NOMO-1 (cell line): ENCODE measurements around the gene NOTCH1.
A peak's percentile ranks its signal among the peaks of the same experiment; 100 is the strongest.

Source experiments
- DNase-seq, 2 experiments: peaks; one replicate each; lab custom pipeline; 2025; ENCODE audit not compliant: unreplicated experiment in 2 of 2; lab: John Stamatoyannopoulos, UW

NOTCH1 gene

DNA sequence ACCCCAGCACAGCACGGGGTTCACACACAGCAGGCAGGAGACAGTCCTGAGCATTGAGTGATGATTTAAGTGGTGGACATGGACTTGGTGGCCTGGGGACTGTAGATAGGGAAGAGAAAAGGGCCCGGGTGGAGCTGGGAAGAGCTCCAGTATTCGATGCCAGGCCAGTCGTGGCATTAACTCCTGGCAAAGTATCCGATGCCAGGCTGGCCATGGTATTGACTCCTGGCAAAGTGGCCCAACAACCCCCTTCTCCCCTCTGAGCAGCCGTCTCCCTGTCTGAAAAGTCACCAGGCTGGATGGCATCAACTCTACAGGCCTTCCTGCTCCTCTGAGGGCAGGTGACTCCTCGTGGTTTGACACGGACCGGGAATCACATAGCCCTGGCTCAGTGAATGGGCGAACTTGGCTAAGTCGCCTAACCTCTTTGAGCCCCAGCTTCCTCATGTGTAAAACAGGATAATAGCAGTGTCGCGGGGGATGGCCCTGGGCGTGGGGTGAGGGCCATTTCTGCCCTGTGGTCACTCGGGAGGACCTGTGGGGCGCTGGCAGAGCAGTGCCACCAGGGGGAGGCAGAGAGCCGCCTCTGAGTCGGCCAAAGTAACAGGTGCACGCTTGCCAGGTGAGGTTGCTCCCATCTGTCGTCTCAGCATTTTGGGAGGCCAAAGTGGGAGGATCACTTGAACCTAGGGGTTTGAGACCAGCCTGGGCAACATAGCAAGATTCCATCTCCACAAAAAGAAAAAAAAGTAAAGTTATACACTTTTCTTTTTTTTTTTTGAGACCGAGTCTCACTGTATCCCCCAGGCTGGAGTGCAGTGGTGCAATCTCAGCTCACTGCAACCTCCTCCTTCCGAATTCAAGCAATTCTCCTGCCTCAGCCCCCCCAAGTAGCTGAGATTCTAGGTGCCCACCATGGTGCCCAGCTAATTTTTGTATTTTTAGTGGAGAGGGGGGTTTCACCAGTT, 57.3 kb downstream of the NOTCH1 start:
- peak; percentile 37 to 45 for DNase-seq

DNA sequence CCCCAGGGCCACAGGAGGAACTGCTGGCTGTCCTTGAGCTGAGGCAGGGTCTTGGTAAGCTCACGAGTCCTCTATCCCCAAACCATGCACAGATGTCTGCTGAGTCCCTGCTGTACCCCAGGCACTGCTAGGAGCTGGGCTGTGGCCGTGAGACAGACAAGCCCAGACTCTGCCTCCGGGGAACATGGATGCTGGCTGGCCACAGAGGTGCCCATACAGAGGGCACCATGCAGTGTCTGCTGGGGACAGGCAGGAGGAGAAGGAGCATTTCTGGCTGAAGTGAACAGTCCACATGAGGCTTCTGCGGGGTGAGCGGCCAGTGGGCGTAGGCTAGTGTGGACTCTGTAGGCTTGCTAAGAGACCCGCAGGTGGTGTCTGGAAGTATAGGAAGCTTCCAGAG, 58.2 kb downstream of the NOTCH1 start:
- DNase-seq: no peak

DNA sequence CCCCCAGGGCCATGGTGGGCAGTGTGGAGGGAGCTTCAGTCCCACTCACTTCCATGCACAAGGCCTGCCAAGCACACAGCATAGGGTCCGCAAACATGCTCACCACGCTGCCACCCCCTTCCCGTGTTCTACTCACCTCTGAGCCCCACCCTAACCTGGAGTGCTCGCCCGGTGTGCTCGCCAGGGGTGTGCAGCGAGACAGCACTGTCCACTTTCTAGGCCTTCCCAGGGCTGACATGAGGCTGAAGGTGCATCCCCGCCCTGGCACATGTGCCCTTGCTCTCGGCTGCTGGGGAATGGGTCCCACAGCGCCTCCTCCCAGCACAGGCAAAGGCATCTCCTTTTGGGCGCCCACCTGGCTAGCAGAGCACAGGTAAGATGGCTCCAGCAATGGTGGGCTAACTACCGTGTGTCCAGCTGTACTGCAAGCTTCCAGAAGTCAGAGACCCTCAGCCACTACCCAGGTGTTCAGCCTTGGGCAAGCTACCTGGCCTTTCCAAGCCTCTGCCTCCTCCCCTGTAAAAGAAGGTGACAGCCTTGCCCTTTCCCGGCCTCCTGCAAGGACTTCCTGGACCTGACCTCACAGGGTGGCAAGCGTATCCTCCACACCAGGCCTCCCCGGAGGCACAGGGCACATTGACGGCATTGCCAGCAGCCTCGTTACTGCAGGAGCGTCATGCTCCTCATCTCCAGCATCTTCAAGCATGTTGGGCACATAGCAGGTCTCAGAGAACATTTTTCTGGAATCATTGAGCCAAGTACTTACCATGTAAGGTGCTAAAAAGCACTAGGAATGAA, 58.8 kb downstream of the NOTCH1 start:
- DNase-seq: no peak

DNA sequence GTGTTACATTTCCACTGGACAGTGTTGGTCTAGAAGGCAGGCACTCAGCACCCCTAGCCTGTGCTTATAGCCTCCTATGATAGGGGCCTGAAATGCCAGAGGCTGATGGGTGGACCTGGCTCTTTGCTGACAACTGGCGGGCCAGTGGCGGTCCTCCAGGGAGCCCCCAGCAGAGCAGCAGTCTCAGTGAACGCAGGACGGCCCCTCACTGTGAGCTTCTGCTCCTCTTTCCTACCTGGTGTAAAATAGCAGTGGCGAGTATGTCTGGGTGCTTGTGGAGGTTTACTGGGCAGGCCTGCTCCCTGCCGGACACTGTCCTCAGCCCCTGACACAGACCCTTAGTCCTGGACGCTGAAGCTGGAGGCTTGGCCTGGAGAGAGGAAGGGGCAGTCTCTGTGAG, 59.7 kb downstream of the NOTCH1 start:
- no peak for DNase-seq

DNA sequence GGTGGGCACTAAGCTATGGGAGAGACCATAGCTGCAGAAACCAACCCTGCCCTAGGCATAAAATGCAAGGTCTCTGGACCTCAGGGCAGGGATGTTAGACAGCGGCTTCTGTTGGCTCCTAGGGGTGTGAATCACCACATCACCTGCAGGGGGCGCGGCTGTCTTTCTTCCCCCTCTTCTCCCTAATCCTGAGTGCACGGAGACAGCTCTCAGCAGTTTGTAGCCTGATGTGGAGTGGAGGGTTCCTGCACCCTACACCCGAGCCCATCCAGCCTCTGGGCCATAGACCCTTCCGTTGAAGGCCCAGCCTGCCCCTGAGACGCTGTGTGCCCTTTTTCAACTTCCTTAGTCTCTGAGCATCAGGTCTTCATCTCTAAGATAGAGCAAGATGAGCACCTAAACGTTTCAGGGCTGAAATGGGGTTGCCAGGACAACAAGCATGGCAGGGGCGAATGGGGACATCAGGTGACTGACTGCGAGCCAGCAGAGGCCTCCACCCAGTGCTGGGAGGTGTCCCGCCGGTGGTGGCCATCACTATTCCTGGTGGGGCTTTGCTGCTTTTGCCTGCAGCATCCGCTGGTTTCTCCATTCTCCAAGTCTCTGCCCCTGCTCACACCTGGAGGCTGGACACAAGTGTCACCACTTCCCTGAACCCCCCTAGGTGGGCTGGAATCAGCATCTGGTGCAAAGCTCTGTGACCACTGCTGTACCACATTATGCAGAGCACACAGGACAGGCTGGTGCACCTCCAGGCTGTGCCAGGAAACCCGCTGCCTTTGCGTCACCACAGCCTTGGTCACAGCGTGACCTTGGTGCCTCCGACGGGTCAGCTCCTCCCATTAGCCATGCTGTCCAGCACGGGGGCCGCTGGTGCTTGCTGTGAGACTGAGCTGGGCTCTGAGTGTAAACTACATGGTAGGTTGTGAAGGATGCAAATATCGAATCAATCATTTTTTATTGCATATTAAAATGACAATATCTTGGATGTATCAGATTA, 60.5 kb downstream of the NOTCH1 start:
- DNase-seq: peak; percentile 59 to 83

DNA sequence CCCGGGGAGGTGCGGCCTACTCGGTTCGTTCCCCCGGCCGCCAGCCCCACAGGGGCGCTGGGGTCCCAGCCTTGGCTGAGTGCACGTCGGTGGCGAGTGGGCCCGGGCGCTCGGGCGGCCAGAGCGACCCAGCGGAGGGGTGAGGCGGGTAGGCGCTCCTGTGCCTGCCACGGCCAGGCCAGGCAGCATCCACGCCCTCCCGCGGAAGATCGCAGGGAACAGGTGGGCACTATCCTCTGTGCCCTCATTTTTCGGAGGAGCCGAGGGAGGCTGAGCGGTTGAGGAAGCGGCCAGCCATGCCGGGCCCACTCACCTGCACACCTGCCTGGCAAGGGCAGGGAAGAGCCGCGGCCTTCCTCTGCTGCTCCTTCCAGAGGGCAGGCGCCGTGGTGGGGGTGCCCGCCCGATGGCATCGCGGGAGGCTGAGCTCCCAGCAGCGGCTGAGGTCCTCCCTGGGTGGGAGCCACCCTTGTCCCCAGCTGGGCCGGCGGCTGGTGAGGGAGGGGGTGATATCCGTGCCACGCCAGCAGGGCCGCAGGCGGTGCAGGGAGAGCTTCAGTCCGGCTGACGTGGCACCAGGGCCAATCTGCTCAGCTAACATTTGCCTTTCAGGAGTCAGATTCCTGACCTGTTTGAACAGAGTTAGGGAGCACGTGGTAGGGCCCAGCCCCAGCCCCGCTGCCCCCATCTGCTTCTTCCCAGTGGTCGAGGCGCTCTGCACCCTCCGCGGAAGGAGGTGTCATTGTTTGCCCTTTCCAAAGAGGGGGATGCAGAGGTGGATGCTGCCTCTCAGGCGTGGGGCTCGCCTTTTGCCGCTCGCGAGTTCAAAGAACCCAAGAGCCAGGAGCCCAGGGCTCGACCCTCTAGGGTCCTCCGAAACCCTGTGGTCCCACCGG, 61.4 kb downstream of the NOTCH1 start:
- DNase-seq: no peak

DNA sequence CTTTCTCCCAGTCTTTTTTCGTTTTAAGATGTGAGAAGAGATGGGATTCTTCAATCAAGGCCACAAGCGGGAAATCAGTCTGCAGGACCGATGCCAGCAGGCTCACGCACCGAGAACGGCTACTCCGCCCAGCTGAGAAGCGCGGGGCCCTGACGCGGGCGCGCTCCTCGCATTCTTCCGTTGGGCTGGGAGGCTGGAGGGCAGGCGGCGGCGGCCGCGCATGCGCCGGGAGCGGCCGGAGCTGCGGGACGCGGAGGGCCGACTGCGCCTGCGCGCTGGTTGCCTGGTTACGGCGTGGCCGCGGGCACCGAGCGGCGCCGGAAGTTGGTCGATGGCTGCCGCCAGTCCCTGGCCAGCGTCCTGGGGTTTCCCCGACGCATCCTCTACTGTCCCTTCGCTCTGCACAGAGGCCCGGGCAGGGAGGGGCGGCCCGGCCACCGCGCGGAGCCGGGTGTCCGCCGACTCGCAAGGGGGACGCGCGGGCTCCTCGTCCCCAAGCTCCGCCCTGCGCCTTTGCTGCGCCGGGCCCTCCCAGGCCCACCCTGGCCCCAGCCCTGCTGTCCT, 62.2 kb downstream of the NOTCH1 start:
- DNase-seq: peak; percentile 94 to 97

DNA sequence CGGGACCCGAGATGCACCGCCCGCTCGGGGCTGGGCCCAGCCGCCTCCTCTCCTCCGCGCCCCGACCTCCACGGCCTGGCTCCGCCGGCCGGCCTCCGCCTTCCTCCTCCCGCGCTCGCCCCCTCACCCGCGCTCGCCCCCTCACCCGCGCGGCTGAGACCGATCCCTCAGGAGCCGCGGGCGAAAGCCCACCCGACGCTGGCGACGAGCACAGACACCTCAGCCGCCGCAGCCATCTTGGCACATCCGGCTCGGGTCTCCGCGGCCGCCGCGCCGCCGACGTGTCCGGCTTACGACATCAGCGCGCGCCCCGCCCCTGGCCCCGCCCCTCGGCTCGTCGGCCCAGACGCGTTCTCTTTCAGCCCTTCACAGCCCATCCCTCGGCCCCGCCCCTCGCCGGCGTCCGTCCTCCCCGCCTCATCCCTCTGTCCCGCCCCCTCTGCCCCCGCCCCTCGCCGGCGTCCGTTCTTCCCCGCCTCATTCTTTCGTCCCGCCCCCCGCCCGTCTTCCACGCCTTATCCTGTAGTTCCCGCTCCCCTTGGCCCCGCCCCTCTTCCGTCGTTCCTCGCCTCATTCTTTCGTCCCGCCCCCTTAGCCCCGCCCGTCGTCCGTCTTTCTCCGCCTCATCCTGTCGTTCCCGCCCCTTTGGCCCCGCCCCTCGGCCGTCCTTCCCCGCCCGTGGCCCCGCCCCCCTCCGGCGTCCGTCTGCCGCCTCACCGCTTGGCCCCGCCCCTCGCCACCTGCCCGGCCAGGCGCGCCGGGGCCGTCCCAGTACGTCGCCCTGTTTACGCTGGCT, 62.9 kb downstream of the NOTCH1 start, which contains the start of gene SEC16A:
SEC16A (minus strand) TSS at position 248 of the 796 bp plus-strand sequence. CDS start 5,425 bp downstream, outside the sequence.
- DNase-seq: peak; percentile 100

DNA sequence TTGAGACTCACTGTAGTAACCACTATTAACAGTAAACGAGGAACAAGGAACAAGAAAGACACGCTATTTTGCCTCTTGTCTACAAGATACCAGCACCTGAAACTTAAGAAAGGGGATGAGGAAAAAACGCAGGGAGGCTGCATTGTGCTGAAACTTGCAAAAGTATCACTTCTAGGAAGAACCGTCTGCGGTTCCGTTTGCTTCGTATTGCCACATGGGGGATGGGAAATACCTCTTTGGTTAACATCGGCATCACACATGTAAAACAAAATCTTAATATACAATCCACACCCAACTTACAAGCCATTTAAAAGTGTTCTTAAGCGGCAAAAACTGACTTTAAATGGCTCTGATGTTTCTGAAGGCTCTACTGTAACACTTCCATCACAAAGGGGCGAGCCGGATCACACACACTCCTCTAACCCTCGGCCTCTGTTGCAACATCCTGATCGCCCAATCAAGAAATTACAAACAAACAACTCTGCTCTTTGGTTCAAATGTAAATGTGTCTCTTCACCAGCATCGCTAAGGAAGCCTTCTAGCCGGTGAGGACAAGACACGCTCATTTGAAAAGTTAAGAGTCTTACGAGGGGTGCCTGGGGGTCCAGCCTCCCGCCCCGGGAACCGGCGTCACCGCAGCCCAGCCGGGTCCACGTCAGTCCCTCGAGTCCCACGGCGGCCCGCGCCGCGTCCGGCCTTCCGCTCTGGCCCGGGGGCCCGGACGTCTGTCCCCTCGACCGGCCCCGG, 63.6 kb downstream of the NOTCH1 start:
- peak; percentile 64 to 76 for DNase-seq

DNA sequence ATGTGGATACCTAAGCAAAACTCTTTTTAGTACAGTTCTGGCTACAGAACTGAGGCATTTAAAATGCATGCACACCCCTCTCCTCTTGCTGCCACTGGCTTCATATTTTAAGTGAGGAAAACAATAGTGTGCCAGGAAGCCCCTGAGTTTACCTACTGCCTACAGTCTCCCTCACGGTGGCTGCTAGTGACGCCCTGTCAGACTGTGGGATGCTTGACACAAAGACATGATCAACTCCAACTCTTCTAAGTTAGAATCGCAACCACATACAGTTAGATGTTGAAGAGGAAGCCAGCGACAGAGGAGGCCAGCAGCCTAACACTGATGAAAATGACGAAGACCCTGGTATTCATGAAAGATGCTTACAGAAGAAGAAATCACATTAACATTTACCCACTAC, 64.3 kb downstream of the NOTCH1 start:
- no peak for DNase-seq

DNA sequence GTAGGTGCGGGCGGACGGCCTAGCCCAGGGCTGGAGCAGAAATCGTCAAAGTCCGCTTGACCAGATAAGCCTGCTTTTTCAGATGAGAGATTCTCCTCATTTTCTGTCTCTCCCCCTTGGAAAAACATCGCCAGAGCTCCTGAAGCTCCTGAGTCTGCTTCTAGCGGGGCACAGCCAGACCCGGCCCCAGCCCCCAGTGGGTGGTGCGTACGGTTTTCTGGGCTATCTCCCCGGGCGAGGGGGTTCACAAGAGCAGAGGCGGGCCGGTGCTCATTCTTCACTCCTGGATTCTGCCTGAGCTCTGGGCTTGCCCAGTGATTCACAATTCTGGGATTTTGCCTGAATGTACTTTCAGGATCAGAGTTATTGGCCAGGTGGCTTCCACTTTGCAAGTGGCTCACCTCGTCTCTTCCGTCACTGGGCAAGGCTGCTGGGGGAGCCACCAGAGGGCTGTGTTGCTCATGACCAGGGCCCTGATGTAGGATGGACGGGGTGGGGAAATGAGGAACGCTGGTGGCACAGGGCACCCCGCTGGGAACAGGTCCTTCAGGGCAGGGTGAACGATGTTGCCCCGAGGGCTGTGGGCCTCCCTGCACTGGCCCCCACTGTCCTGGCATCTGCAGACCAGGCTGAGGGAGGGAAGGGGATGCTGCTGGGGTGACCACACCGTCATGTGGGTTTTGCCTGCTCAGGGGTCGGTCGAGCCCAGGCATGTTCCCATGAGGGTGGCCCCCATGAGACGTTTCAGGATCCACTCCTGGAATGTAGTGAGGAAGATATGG, 69.3 kb downstream of the NOTCH1 start:
- DNase-seq: no peak

DNA sequence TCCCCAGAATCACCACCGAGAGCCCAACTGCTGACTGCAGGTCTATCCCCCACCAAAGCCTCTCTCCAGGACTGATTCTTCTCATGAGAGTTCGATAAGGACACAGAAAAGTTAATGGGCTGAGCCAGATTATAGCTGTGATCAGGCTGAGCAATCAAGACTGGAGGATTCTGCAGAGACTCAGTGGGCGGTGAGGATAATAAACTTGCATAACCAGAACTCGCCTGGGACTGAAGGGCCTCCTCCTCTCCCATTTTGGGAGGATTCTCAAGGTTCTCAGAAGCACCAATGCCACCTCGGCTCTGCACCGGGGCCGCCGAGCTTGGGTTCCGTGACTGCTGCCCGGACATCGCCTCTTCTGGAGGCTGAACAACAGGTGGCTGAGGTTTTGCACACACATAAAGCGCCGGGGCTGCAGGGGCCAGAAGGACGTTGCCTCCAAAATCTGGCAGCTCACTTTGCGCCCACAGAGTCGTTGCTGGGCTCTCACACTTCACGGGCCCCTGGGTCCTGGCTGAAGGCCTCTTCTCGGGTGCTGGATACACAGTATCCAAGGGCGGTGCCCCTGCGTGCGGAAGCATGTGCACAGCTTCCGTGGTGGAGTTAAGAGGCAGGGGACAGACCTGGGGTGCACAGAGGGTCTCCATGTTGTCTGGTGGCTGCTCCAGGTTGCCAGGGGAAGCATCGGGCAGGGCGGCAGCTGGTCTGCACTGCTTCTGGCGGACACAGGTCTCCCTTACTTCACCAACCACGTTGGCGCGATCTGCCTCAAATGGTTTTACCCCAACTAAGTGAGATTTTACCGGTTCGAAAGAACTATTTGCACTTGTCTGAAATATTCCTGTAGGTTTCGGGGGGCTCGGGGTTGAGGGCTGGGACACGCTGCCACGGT, 70.6 kb downstream of the NOTCH1 start:
- DNase-seq: no peak

DNA sequence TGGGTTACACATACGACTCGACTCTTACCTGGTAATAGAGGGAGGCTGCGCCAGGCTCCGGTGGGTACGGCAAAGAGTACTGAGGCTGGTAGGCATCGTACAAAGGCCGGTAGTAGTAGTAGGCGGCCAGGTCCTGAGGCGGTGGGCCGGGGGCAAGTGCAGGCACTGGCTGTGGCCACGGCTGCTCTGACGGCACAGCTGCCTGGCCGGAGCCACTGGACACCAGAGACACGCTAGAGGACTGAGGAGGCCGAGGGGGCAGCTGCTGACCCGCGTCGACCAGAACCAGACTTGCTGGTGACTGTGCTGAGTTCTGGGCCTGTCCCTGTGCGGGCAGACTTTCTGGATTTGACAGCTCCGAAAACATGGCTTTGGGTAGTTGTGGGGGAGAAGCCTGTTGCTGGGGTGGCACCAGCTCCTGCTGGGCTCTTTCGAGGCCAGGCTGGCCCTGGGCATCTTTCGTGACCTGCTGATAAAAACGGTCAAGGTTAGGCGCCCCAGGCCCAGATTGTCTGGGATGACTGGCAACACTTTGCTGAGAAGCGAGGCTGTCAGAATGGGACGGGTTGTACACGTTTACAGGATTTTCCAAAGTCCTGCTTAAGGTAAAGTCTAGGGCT, 71.7 kb downstream of the NOTCH1 start:
- DNase-seq: no peak

DNA sequence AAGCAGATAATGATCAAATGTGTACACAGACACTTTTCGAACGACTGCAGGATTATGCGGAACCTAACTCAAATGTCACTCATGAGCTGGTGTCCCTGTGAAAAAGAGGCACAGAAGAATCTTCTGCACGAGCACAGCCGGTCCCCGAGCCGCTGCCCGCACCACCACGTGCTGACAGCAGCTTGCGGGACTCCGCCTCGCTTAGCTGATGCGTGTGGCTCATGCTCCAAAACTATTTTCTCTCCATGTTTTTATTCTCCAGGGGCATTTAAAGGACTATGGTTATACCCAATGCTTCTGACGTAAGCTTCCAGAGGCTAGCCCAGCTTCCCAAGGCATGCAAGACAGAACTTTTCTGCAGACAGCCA, 72.5 kb downstream of the NOTCH1 start:
- DNase-seq: no peak

DNA sequence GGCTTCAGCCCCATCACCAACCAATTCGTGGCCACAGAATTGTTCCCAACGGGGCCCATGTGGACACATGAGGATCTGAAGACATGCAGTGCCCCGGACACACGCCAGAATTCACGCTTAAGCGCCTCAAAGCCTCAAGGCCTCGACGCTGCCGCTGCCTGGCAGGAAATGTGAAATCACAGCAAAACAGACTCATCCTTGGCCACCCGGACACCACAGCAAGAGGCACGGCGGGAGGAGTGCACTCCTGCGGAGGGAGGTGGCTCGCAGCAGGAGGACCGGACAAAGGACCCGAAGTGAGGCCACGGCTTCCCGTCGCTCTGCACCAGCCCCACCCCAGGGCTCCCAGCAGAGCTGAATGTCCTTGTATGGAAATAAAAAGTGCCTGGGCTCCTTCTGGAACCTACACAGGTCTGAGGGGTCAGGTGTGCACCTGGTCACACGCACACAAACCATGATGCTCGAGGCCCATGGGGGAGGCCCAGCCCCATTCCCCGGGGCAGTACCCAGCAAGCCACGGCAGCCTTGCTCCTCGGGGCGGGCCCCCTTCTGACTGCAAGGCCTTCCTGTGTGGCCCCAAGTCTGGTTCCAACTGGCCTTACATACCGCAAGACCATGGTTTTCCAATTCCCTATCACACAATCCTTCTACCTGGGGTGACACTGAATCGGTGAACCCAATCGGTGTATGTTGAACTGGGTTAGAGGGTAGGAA, 73.1 kb downstream of the NOTCH1 start:
- no peak for DNase-seq
